HCT116 (cell line): ENCODE data around the gene MEIOB.

Source experiments
- CEBPB ChIP-seq: IDR thresholded peaks from 2 replicates; pipeline ENCODE4 v1.6.1; 2012; ENCODE audit warnings: low read depth
- EZH2 ChIP-seq: fragments of 200-600 bp; sonication (generic); IDR thresholded peaks from 2 replicates; pipeline ENCODE4 v1.6.1; 2017; ENCODE audit warnings: antibody characterized with exemption, mixed run types
- EZH2phosphoT487 ChIP-seq: fragments of 200-600 bp; IDR thresholded peaks from 2 replicates; pipeline ENCODE4 v1.6.1; 2018; ENCODE audit warnings: antibody characterized with exemption, borderline replicate concordance
- JUND ChIP-seq: IDR thresholded peaks from 2 replicates; pipeline ENCODE4 v1.6.1; 2012
- POLR2A ChIP-seq: IDR thresholded peaks from 2 replicates; pipeline ENCODE4 v1.7.0; 2011; ENCODE audit warnings: borderline replicate concordance; ENCODE audit not compliant: insufficient read depth, insufficient read length; ENCODE audit errors: extremely low read depth
- RAD21 ChIP-seq: IDR thresholded peaks from 2 replicates; pipeline ENCODE4 v1.6.1; 2012; ENCODE audit warnings: low read depth, mild to moderate bottlenecking
- SIN3A ChIP-seq: IDR thresholded peaks from 2 replicates; pipeline ENCODE4 v1.6.1; 2012; ENCODE audit warnings: low read depth
- ZNF274 ChIP-seq: fragments of 200-500 bp; sonication (Bioruptor generic); IDR thresholded peaks from 2 replicates; pipeline ENCODE4 v1.6.1; 2014; ENCODE audit warnings: mild to moderate bottlenecking, low read depth, low read length, inconsistent platforms
- TF ChIP-seq, protein P1 (sequence below), 3 experiments: fragments of 200-600 bp in 1 of 3; sonication (generic) in 1 of 3; IDR thresholded peaks in 2 of 3; conservative IDR thresholded peaks in 1 of 3; 2 replicates each; pipeline ENCODE4 v1.5.1; 2012 to 2017; ENCODE audit warnings: low read depth in 2 of 3, low read length in 2 of 3, antibody characterized with exemption in 1 of 3, borderline replicate concordance in 1 of 3, control low read depth in 1 of 3, mild to moderate bottlenecking in 1 of 3, mixed read lengths in 1 of 3, mixed run types in 1 of 3, moderate library complexity in 1 of 3; ENCODE audit not compliant: insufficient read depth in 1 of 3
- TF ChIP-seq, protein P2 (sequence below): IDR thresholded peaks from 2 replicates; pipeline ENCODE4 v1.6.1; 2012; ENCODE audit warnings: low read depth
- TF ChIP-seq, protein P3 (sequence below): IDR thresholded peaks from 2 replicates; pipeline ENCODE4 v1.6.1; 2012

DNA sequence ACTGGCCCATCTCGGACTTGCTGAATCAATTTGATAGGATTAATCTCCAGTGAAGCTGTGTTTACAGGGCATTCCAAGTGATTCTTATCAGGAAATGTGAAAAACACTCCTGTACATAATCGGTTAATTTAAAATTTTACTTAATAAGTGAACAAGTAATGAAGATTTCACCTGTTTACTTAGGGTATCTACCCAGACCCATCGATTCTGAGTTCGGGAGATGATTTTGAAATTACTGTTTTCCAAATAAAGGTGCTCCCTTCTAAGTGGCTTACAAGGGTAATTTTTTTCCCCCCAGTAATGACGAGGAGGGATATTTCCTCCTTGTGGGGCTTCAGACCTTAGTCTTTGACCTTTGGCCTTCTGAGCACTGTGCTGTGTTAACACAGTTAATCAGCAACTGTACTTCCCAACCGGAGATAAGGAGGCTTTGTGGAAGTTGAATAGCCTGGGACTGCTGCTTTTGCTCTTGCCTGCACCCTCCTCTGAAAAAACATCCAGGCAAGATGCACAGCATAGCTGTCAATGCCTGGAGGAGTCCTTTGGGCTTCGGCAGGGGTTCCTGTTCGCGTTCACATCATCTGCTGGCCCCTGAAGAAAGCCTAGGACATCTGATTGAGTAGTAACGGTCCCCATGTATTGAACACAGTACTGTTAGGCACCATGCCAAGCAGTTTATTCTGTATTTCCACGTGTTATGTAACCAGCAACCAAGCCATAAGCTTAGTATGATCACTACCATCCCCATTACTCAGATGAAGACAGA lies 43.1 kb downstream of the MEIOB start:
- TF ChIP-seq, protein P1, sequence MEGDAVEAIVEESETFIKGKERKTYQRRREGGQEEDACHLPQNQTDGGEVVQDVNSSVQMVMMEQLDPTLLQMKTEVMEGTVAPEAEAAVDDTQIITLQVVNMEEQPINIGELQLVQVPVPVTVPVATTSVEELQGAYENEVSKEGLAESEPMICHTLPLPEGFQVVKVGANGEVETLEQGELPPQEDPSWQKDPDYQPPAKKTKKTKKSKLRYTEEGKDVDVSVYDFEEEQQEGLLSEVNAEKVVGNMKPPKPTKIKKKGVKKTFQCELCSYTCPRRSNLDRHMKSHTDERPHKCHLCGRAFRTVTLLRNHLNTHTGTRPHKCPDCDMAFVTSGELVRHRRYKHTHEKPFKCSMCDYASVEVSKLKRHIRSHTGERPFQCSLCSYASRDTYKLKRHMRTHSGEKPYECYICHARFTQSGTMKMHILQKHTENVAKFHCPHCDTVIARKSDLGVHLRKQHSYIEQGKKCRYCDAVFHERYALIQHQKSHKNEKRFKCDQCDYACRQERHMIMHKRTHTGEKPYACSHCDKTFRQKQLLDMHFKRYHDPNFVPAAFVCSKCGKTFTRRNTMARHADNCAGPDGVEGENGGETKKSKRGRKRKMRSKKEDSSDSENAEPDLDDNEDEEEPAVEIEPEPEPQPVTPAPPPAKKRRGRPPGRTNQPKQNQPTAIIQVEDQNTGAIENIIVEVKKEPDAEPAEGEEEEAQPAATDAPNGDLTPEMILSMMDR (IDR thresholded peaks at IDR 0.05 in 2 of 3, conservative IDR thresholded peaks at IDR 0.05 in 1 of 3; ENCODE audit: borderline replicate concordance in 1 of 3, insufficient read depth in 1 of 3, low read depth in 2 of 3, low read length in 2 of 3): no peak
- TF ChIP-seq POLR2A (no peak), EZH2 (no peak), RAD21 (no peak), CEBPB (no peak), JUND (no peak), EZH2phosphoT487 (no peak), ZNF274 (no peak), SIN3A (no peak)
- TF ChIP-seq, protein P2, sequence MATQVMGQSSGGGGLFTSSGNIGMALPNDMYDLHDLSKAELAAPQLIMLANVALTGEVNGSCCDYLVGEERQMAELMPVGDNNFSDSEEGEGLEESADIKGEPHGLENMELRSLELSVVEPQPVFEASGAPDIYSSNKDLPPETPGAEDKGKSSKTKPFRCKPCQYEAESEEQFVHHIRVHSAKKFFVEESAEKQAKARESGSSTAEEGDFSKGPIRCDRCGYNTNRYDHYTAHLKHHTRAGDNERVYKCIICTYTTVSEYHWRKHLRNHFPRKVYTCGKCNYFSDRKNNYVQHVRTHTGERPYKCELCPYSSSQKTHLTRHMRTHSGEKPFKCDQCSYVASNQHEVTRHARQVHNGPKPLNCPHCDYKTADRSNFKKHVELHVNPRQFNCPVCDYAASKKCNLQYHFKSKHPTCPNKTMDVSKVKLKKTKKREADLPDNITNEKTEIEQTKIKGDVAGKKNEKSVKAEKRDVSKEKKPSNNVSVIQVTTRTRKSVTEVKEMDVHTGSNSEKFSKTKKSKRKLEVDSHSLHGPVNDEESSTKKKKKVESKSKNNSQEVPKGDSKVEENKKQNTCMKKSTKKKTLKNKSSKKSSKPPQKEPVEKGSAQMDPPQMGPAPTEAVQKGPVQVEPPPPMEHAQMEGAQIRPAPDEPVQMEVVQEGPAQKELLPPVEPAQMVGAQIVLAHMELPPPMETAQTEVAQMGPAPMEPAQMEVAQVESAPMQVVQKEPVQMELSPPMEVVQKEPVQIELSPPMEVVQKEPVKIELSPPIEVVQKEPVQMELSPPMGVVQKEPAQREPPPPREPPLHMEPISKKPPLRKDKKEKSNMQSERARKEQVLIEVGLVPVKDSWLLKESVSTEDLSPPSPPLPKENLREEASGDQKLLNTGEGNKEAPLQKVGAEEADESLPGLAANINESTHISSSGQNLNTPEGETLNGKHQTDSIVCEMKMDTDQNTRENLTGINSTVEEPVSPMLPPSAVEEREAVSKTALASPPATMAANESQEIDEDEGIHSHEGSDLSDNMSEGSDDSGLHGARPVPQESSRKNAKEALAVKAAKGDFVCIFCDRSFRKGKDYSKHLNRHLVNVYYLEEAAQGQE: no peak
- TF ChIP-seq, protein P3, sequence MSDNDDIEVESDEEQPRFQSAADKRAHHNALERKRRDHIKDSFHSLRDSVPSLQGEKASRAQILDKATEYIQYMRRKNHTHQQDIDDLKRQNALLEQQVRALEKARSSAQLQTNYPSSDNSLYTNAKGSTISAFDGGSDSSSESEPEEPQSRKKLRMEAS: no peak
